ENCODE results near the gene FCRL6.

FCRL6 gene

DNA sequence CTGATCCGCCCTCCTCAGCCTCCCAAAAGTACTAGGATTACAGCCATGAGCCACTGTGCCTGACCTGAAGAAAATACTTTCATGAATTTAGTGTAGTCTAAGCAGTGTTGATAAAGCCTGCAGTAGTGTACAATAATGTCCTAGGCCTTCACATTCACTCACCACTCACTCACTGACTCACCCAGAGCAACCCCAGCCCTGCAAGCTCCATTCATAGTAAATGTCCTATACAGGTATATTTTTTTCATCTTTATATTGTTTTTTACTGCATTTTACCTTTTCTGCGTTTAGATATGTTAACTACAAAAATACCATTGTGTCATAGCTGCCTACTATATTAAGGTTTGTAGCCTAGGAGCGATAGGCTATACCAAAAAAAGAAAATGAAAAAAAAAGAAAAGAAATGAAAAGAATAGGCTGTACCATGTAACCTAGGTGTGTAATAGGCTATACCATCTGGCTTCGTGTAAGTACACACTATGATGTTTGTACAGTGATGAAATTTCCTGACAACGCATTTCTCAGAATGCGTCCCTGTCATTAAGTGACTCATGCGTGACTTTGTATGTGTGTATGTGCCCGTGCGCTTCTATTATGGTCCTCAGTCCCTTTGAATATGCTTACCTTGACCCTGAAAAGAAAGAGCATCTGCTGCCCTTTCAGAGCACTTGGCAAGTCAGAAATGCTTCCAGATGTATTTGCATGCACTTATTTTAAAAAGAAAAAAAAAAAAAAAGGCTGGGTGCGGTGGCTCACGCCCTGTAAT, 15.3 kb downstream of the FCRL6 start:
- no peak overlapping the region for H3K4me3 ChIP-seq (ENCODE audit: low read depth, low read length)
- TF ChIP-seq, protein P1, sequence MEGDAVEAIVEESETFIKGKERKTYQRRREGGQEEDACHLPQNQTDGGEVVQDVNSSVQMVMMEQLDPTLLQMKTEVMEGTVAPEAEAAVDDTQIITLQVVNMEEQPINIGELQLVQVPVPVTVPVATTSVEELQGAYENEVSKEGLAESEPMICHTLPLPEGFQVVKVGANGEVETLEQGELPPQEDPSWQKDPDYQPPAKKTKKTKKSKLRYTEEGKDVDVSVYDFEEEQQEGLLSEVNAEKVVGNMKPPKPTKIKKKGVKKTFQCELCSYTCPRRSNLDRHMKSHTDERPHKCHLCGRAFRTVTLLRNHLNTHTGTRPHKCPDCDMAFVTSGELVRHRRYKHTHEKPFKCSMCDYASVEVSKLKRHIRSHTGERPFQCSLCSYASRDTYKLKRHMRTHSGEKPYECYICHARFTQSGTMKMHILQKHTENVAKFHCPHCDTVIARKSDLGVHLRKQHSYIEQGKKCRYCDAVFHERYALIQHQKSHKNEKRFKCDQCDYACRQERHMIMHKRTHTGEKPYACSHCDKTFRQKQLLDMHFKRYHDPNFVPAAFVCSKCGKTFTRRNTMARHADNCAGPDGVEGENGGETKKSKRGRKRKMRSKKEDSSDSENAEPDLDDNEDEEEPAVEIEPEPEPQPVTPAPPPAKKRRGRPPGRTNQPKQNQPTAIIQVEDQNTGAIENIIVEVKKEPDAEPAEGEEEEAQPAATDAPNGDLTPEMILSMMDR (IDR thresholded peaks at IDR 0.05; ENCODE audit: low read depth, low read length), result no peak

DNA sequence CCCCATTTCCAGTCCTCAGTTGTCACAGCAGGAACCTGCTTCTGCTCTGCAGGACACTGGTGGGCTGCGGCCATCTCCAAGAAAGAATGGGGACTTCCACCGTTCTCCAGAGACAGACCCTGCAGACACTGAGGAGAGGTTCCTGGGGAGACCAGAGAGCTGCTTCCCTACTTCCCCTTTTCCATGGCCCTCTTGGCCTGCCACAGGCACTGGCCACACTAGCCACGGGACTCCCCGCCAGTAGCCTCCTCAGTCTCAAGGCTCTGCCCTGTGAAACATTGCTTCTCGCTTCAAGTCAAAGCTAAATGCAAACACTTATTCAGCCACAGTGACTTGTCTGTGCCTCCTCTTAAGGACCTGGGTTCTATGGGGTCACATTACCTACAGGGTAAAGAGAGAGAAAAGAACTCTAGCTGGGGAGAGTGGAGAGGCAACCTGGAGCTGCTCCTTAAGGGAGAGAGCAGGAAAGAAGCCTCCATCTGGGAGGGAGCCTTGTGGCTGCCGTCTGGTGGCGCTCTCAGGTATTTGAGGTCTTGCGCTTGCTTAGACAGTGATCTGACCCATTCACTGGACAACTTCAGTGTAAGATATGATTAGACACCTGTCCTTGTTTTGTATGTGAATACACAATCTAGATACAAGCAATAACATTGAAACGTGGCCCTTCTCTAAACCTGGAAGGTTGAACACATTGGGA, 19.2 kb downstream of the FCRL6 start:
- H3K4me3 ChIP-seq (ENCODE audit: low read depth, low read length), result no peak overlapping the region
- TF ChIP-seq, protein P1 (IDR thresholded peaks at IDR 0.05; ENCODE audit: low read depth, low read length), result peak; percentile 67

DNA sequence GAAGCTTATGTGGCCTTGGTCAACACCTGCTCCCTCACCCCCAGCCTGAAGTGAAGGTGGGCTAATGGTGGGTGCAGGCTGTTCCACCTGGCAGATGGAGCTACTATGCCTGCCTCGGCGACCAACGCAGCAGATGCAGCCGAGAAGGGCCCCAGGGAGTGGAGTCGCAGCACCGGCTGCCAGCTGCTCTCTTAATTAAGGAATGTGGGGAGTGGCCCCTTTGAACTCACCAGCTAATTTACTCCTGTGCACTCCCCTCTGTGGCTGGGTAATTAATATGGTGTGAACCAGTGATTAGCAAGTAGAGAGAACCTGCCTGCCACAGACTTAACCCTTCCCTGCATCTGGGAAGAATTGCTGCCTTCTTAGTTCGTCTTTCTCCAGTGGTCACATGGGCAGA, 21.2 kb downstream of the FCRL6 start:
- TF ChIP-seq, protein P1 (IDR thresholded peaks at IDR 0.05; ENCODE audit: low read depth, low read length), result no peak
- no peak overlapping the region for H3K4me3 ChIP-seq (ENCODE audit: low read depth, low read length)

DNA sequence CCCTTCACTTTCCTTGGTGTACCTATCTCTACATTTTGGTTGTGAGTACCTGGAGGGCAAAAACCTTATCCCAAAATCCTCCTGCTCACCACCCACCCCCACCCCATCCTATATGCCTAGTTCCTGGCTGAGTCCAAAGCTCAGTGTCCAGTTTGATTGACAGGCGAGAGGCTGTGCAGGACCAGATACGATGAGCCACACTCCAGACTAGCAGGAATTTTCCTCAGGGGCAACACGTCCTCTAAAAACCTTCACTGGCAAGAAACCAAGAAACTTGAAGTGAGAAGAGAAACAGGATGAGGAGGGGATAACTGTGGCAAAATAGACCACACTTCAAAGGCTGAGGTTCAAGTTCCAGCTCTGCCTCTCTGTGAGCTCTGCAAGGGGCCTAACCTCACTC, 23.4 kb downstream of the FCRL6 start:
- H3K4me3 ChIP-seq (ENCODE audit: low read depth, low read length), result no peak overlapping the region
- TF ChIP-seq, protein P1 (IDR thresholded peaks at IDR 0.05; ENCODE audit: low read depth, low read length), result no peak

DNA sequence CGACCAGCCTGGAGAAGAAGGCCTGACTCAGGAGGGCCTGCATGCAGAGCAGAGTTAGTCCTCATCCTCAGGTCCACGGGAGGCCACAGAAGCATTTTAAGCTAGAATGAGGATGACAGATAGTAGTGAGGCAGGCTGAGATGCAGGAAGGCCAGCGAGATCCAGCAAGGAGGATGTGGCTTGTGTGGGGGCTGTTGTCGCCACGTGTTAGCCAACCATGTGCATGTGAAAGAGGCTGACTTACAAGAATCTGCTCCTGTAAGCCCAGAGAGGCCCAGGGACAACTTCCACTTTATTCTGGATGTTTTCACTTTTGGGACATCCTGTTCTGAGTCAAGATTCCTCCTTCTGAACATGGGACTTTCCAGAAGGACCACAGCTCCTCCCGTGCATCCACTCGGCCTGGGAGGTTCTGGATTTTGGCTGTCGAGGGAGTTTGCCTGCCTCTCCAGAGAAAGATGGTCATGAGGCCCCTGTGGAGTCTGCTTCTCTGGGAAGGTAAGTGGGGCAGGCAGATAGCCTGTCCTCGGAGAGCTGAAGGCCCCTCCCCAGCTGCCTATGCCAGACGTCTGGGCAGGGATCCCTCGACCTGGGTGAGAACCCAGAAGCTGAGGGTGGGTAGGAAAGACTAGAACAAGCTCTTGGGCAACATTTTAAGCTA, 24.4 kb downstream of the FCRL6 start, which contains the start of gene SLAMF8:
Gene SLAMF8, plus strand, starts transcription at position 433 of the 661 bp plus-strand sequence. Its CDS starts 26 bp downstream, at position 459.
- H3K4me3 ChIP-seq (ENCODE audit: low read depth, low read length), result no peak within 1 kb of the TSS
- TF ChIP-seq, protein P1 (IDR thresholded peaks at IDR 0.05; ENCODE audit: low read depth, low read length), result no peak

DNA sequence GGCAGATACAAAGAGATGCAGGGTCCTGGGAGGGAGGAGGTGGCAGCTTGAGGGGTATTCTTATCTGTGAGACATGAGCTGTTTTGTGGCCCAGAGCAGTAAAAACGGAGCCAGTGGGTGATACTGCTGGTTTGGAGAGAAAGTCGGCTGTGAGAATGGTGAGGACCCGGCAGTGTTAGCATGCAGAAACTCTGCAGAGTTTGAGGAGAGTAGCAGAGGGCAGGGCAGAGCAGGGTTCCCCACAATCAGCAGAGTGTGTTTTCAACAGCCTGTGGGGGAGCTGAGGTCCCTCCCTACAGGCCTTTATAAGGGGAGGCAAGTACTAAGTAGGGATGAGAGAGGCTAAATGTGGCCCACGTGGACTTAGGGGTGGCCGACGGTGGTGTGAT, 24.9 kb downstream of the FCRL6 start:
- TF ChIP-seq, protein P1 (IDR thresholded peaks at IDR 0.05; ENCODE audit: low read depth, low read length), result no peak
- H3K4me3 ChIP-seq (ENCODE audit: low read depth, low read length), result no peak overlapping the region

Measured in WI38 (cell line).